SHP77 (cell line): ENCODE measurements around the gene ZMYM4.
"Not testable (repeated sequence)": the region's sequence is repeated elsewhere in the genome, so short reads cannot be mapped to it uniquely, and the experiment has no call there.

Source experiments
- DNase-seq, 2 experiments: peaks; one replicate each; lab custom pipeline; 2025; lab: John Stamatoyannopoulos, UW

The ZMYM4 gene

DNA sequence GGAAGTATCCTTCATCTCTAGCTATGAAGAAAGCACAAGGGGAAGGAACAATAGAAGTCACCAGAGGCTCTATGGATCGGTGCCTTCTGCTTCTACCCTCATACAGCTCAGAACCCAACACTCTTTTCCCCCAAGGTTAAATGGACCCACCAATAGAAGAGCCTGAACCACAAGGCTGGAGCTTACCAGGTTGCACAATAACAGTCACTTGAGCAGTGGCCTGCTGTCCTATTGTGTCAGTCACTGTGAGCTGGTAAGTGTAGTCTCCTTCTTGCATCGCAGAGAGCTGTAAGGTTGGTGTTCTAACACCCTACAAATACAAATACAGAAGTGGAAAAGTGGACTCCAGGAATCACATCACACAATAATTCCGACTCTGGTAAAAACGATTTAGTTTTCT lies 185.7 kb downstream of the ZMYM4 start:
- no peak for DNase-seq

DNA sequence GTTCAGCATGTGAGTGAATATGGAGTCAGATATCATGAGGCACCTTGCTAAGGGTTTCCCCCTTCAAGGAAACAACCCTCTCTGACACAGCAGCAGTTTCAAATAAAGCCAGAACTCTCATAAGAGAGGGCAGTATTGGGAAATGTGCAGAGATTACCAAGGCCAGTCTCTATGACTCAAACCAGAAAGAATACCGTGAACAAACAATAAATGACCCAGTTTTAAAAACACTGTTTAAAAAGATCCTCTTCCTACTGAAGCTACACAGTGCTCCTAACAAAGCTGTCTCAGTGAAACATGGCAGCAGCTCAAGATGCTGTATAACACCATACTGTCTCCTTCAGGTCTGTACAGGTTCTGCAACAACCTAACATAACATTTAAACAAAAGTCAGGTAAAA lies 186.1 kb downstream of the ZMYM4 start:
- no peak for DNase-seq

DNA sequence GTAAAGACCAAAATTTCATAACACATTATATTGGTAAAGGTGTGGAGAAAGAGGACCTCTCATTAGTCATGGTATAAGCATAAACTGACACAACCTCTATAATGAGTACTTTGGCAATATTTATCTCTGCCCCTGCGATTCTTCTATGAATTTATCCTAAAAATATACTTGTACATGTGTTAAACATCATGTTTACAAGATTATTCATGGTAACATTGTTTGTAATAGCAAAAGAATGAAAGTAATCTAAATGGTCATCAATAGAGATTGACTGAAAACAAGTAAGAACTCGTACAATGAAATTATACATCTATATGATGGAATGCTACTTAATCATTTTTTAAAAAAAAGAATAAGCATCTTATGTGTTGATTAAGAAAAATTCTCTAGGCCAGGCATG lies 192.3 kb downstream of the ZMYM4 start:
- DNase-seq: no peak

DNA sequence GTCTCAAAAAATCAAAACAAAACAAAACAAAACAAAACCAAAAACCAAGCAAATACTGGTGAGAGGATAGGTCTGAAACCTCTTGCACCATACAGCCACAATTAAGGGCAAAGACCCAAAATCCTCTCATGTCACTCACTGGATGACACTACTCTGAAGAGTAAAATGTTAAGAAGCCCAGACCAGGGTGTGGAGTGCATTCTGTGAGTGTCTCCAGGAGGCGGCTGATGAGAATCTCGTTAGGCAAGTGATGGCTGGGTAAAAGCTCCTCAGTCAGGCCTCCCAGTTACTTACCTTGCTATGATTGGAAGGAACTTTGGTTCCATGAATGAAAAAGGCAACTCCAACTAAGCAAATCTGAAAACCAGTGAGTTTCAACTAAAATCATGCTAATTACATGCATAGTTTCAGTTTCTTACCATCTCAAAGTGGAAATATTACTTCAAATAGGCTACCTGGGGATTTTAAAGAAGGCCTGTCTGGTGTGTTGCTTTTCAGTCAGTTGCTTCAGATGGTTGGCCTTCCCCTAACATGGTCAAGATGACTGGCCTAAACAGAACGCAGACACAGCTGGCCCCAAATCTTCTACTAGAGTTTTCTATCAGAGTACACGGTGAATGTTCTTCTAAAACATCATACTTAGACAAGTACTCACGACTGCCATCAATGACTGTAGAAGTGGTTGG lies 193.6 kb downstream of the ZMYM4 start:
- DNase-seq: no peak

DNA sequence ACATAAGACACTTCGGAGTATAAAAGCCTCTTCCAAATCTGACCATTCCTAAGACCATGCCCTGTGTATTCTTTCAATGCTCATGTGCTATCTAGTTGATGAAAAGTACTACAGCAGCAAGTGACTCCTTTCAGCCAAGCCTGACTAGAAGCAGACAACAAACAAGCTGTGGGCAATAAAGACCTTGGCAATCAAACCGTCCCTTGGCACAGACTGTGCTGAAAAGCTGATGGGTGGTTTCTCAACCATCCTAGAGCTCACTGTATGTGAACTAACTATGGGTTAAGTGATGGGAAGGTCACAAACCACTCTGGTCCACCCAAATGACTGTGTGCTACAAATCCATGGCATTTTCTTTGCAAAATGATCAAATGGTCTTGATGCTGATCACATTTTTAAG lies 194.7 kb downstream of the ZMYM4 start:
- no peak for DNase-seq

DNA sequence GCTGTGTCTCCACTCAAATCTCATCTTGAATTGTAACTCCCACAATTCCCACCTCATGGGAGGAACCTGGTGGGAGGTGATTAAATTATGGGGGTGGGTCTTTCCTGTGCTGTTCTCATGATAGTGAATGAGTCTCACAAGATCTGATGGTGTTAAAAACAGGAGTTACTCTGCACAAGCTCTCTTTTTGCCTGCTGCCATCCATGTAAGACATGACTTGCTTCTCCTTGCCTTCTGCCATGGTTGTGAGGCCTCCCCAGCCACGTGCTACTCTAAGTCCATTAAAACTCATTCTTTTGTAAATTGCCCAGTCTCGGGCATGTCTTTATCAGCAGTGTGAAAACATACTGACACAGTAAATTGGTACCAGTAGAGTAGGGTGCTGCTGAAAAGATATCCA lies 195.2 kb downstream of the ZMYM4 start:
- DNase-seq: not testable (repeated sequence)

DNA sequence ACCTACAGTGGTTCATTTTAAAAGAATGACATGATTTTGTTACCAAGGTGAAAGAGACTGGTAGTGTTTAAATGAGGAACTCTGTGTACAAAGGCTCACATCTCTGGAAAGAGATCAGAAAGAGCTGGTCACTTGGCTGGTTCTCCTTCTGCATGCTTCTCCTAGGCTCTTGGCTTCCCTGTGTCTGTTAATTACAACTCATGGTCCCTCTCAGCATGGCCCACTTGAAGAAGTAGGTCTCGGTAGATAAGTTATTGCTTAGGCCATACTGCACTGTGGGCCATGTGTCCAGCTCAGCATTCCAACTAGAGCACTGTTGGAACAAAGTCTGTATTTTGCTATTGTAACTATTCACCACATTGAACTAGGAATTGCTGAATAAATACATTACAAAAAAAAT lies 197.6 kb downstream of the ZMYM4 start:
- no peak for DNase-seq

DNA sequence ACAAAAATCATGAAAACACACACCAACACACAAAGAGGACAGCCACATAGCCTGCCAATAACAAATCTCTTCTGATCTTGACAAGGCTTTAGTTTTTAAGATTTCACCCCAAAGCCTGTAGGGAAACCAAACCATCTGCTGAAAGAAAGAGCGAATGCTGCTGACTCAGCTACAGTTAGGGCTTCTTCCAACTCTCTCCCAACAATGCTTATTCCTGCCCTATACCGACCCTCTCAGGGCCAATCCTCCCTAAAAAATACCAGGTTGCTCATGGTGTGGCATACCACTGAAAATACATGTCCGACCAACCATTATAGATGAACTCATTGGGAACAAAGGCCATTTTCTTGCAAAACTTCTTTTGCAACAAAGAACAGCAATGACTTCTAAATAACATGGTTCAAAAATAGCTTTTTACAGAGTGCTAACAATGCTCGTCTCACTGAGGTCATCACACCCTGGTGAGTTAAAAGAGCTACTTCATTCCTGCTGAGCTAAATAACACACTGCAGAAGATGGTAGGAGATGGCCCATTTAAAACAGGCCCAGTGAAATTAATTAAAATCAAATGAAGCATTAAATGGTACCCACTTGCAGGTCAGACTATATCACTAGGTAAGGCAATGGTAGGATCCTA lies 202.6 kb downstream of the ZMYM4 start:
- DNase-seq: no peak
